Heart right ventricle (tissue), 16 donors: Measurements from ENCODE around the gene FCN2. TPM values are rescaled to one million over a fixed set of nuclear protein-coding genes. Genes with fewer than 3 reads are reported as not detected.
A peak's percentile ranks its signal among the peaks of the same experiment; 100 is the strongest.

Source experiments
- ATAC-seq, 8 donors: fragments of 200-7000 bp; cut with Tn5 transposase; one replicate each; pipeline ENCODE4 v1.9.1; 2020; ENCODE audit warnings: mild to moderate bottlenecking in 8 of 8, moderate library complexity in 8 of 8, moderate number of reproducible peaks in 1 of 8
- DNase-seq, 2 donors: peaks; one replicate each; pipeline ENCODE4 v3.0.0-alpha.2; 2020
- H3K27ac ChIP-seq, 10 donors: fragments of 200-600 bp; sonication (generic) in 2 of 10; one replicate each; pipeline versions ENCODE4 v1.5.0 to v1.8.0; 2020 to 2022; ENCODE audit warnings: mild to moderate bottlenecking in 3 of 10
- H3K27me3 ChIP-seq, 7 donors: fragments of 200-600 bp; one replicate each; pipeline ENCODE4 v1.8.0; 2021 to 2022; ENCODE audit warnings: mild to moderate bottlenecking in 2 of 7
- H3K36me3 ChIP-seq, 9 donors: fragments of 200-600 bp; sonication (generic) in 1 of 9; one replicate each; pipeline versions ENCODE4 v1.5.0 to v1.8.0; 2020 to 2022; ENCODE audit warnings: mild to moderate bottlenecking in 2 of 9
- H3K4me1 ChIP-seq, 9 donors: fragments of 200-600 bp; sonication (generic) in 1 of 9; one replicate each; pipeline versions ENCODE4 v1.5.0 to v1.8.0; 2020 to 2022; ENCODE audit warnings: mild to moderate bottlenecking in 4 of 9
- H3K4me3 ChIP-seq, 10 donors: fragments of 200-600 bp; sonication (generic) in 2 of 10; one replicate each; pipeline versions ENCODE4 v1.5.0 to v1.8.0; 2020 to 2022; ENCODE audit warnings: mild to moderate bottlenecking in 7 of 10, moderate library complexity in 2 of 10
- H3K9me3 ChIP-seq, 11 donors: fragments of 200-600 bp in 10 of 11; sonication (generic) in 2 of 11; one replicate each; pipeline versions ENCODE4 v1.5.0 to v1.8.0; 2013 to 2022; ENCODE audit warnings: mild to moderate bottlenecking in 2 of 11, control low read depth in 1 of 11, moderate library complexity in 1 of 11
- CTCF ChIP-seq, 9 donors: fragments of 200-600 bp; sonication (generic) in 2 of 9; IDR thresholded peaks; one replicate each; pipeline versions ENCODE4 v1.5.0 to v1.8.0; 2021 to 2022; ENCODE audit warnings: antibody characterized with exemption in 9 of 9, mild to moderate bottlenecking in 5 of 9, moderate library complexity in 1 of 9
- WGBS, 2 donors: extraction: QIAGEN DNeasy Blood & Tissue Kit; methylation state at CpG; one replicate each; pipeline ENCODE4 v1.1.7; 2013; ENCODE audit warnings: inconsistent platforms in 1 of 2; 5-methylcytosine and 5-hydroxymethylcytosine counted together
- intact Hi-C, 10 donors: fragments of 100-400 bp; cut with DNase I; formaldehyde crosslinking; loops; one replicate each; pipeline versions ENCODE4 v1.11.1 to v1.14.2; 2022
- polyA plus RNA-seq, 2 donors: library from polyadenylated mRNA; stranded (reverse); fragments of 200-250 nt; gene quantifications; one replicate each; pipeline ENCODE4 v1.2.3, GENCODE V29; 2013
- total RNA-seq, 10 donors: library from RNA; stranded (reverse); fragmentation: NEBNext Ultra II Directional in 3 of 10; extraction: Animal tissue kit (Norgen Biotek cat#: 25700) in 3 of 10; gene quantifications; one replicate each; pipeline versions ENCODE4 v1.2.1 to v1.2.4, GENCODE V29; 2021 to 2023
- donor health status: Arrhythmogenic right ventricular cardiomyopathy.
- donor health status: ischemic (EF 13 %, LVEDD 7.1; RV severe dilation, severe dysfunction).
- donor health status: healthy with polysubstance abuse.
- donor health status: DM: no; HTN: yes; CAD: no.
- donor health status: DM: no; HTN: no; CAD: no.
- donor health status: ischemic (EF 25% LVEDD 6.9; RV normal size, moderate dysfunction).
- donor health status: ischemic (EF 25% LVEDD 5.7; RV mildly dilated, moderate dysfunction).
- donor health status: healthy.
- donor health status: DM: yes; HTN: yes; CAD: no.
- donor health status: Ischemic cardiomyopathy.
- donor health status: ischemic (EF 35%, LVEDD 5.7; RV mildly dilated, moderate dysfunction).
- donor health status: nonischemic (EF 11% LVEDD 7.7; RV severe dilation, severe dysfunction).
- donor health status: DM: yes; HTN: yes; CAD: no.
- donor health status: PGD.
- donor health status: ischemic (EF 29% LVEDD 5.4; RV normal size, mild dysfunction).
- donor health status: nonischemic (EF 23%, LVEDD 6.1; RV moderate dilation, normal function).

Gene FCN2
- total and polyA plus RNA-seq, 12 donors, result 0.19 to 0.46 (median 0.26) TPM; not detected in 7

DNA sequence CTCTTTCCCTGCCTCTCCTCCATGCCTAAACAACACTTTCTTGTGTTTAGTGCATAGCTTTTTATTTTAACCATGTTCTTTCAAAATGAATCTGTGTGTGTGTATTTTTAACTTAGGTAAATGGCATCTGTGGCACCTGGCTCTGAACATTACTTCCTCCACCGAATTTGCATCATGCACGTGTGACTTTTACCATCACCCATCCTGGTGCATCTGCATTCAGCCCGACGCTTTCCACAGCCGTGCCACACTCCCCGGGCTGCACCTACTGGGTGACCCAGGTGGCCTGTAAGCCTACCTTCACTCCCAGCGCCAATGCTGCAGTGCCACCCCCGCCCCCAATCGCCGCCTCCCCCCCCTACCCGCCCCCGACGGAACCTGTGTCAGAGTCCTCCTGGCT is 49.8 kb downstream of the FCN2 start:
- Histone ChIP-seq H3K9me3 (no peaks in the 10 kb centered on the region), H3K27ac (no peak overlapping the region), H3K4me3 (no peak overlapping the region), H3K4me1 (peaks cover 0 to 78% (median 10%) of the 10 kb centered on the region in 9 donors), H3K27me3 (peaks cover 0 to 23% (median 0%) of the 10 kb centered on the region in 7 donors), H3K36me3 (no peaks in the 10 kb centered on the region)
- no peak for DNase-seq
- no peak for TF ChIP-seq CTCF (IDR thresholded peaks at IDR 0.05)
- intact Hi-C loops, result loop anchor here in 2 of 10 donors (5.0 to 10.0 kb wide), 2 partner anchors 84 to 1052 kb away; no protein-coding TSS in a partner anchor
- WGBS, 2 donors, result 79 to 85% methylated on average over 13 of the region's 13 CpGs
- ATAC-seq, result no peak

DNA sequence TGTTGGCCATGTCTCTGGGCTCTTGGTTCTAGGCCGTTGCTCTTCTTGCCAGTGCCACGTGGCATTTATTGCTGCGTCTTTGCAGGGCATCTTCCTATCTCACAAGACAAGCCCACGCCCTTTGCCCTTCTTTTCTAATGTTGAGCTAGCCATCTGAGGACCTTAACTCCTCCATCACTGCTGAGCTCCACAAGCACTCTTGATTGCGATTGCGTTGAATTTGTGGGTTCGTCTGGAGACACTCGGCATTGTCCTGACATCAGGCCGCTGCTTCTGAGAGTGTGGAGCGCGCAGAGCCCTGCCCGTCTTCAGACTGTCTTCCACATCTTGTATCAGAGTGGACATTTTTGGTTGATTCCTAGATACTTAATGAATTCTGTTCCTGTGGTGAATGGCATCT is 51.6 kb downstream of the FCN2 start:
- 91 to 95% methylated on average over 12 of the region's 12 CpGs for WGBS, 2 donors
- peaks cover 0 to 27% (median 0%) of the 10 kb centered on the region in 7 donors for H3K27me3 ChIP-seq

DNA sequence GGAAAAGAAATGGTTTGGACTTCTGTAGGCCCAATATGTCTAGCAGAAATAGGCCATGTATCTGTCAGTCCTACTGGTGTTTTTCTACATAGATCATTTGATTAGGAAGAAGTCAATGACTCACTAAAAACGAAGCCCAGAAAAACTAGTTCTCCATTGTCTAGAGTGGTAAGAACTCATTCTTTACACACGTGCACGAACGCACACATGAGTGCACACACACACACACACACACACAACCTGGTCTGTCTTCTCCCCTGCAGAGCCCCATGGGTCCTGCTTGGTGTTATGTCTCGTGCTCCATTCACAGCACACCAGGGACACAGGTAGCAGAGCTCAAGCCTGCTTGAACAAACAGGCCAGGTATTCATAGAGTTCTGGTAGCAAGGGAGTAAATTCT is 52.0 kb downstream of the FCN2 start:
- H3K27ac ChIP-seq, result no peak overlapping the region
- ATAC-seq (no peak), DNase-seq (no peak)
- intact Hi-C loops, result loop anchor here in 2 of 10 donors (5.0 to 10.0 kb wide), 2 partner anchors 82 to 1050 kb away; no protein-coding TSS in a partner anchor
- peaks cover 0 to 30% (median 0%) of the 10 kb centered on the region in 7 donors for H3K27me3 ChIP-seq
- TF ChIP-seq CTCF (IDR thresholded peaks at IDR 0.05), result no peak
- no peaks in the 10 kb centered on the region for H3K9me3 ChIP-seq
- no peaks in the 10 kb centered on the region for H3K36me3 ChIP-seq
- no peak overlapping the region for H3K4me3 ChIP-seq
- WGBS, 2 donors, result 93 to 96% methylated on average over 5 of the region's 5 CpGs
- peaks cover 0 to 85% (median 10%) of the 10 kb centered on the region in 9 donors for H3K4me1 ChIP-seq

More for the DNA sequence above, 51.6 kb downstream of the FCN2 start:
- peaks cover 0 to 85% (median 10%) of the 10 kb centered on the region in 9 donors for H3K4me1 ChIP-seq
- no peak overlapping the region for H3K27ac ChIP-seq
- intact Hi-C loops, result loop anchor here in 2 of 10 donors (5.0 to 10.0 kb wide), 2 partner anchors 83 to 1050 kb away; no protein-coding TSS in a partner anchor
- H3K36me3 ChIP-seq, result no peaks in the 10 kb centered on the region
- ATAC-seq, result no peak
- no peak overlapping the region for H3K4me3 ChIP-seq
- no peak for TF ChIP-seq CTCF (IDR thresholded peaks at IDR 0.05)
- no peaks in the 10 kb centered on the region for H3K9me3 ChIP-seq
- no peak for DNase-seq

- WGBS, 2 donors, result 87 to 88% methylated on average over 10 of the region's 10 CpGs
- Histone ChIP-seq H3K4me1 (peaks cover 0 to 89% (median 10%) of the 10 kb centered on the region in 9 donors), H3K36me3 (no peaks in the 10 kb centered on the region), H3K9me3 (no peaks in the 10 kb centered on the region), H3K4me3 (no peak overlapping the region), H3K27me3 (peaks cover 0 to 28% (median 3%) of the 10 kb centered on the region in 7 donors), H3K27ac (no peak overlapping the region)
- DNase-seq (peak in 1 of 2 donors; percentile 40), ATAC-seq (peak in 1 of 8 donors; percentile 34)
- intact Hi-C loops, result loop anchor here in 2 of 10 donors (5.0 to 10.0 kb wide), 2 partner anchors 82 to 1049 kb away; no protein-coding TSS in a partner anchor
- TF ChIP-seq CTCF (IDR thresholded peaks at IDR 0.05), result no peak
These were observed 52.6 kb downstream of the FCN2 start for GRCh38 chr9:134933076-134933659.
